B cell (primary cell): Measurements from ENCODE around the gene ZNF534. TPM values are rescaled to one million over a fixed set of nuclear protein-coding genes. Genes with fewer than 3 reads are reported as not detected.

Experiments
- polyA plus RNA-seq: library from polyadenylated mRNA; depleted of rRNA; stranded (reverse); fragments of >200 nt; gene quantifications from 2 replicates; pipeline ENCODE4 v1.2.3, GENCODE V29; 2012
- small RNA-seq: library from RNA; depleted of rRNA; stranded (forward); fragments of <200 nt; gene quantifications from one replicate; pipeline ENCODE3, GENCODE V24; 2012; ENCODE audit warnings: low replicate concordance, low read depth; ENCODE audit not compliant: insufficient read length
- total RNA-seq, 2 donors: library from RNA; stranded (reverse); fragments of 120-200 nt in 1 of 2; gene quantifications; 1 replicate in 1 of 2; 2 replicates in 1 of 2; pipeline versions ENCODE4 v1.2.3 to v1.2.4, GENCODE V29; 2013 to 2022

ZNF534 gene
- total and polyA plus RNA-seq, 2 donors (not counting 1 experiment from before 2014, with no cell fraction given): 0.04 TPM; not detected in 1

Small RNAs within 50 kb of the gene (small RNA-seq; reads per million reads assigned to genes)
- gene AC010332.1: not detected

Other genes starting within 250 kb of the ZNF534 start
- 202 and 227 TPM in 2 replicates for gene PPP2R1A, start 239.1 kb upstream of the ZNF534 start, total RNA-seq
- gene PPP2R1A, start 239.1 kb upstream of the ZNF534 start, polyA plus RNA-seq: 77.8 and 108 TPM in 2 replicates
- 41.1 and 48.3 TPM in 2 replicates for gene ZNF766, start 159.6 kb upstream of the ZNF534 start, total RNA-seq
- 9.9 and 14.0 TPM in 2 replicates for gene ZNF766, start 159.6 kb upstream of the ZNF534 start, polyA plus RNA-seq
- gene ZNF480, start 132.0 kb upstream of the ZNF534 start, total RNA-seq: 21.8 and 24.8 TPM in 2 replicates
- 6.7 and 10.0 TPM in 2 replicates for gene ZNF480, start 132.0 kb upstream of the ZNF534 start, polyA plus RNA-seq
- 3.7 and 3.8 TPM in 2 replicates for gene ZNF610, start 92.9 kb upstream of the ZNF534 start, total RNA-seq
- gene ZNF610, start 92.9 kb upstream of the ZNF534 start, polyA plus RNA-seq: 1.5 and 1.6 TPM in 2 replicates
- gene ZNF880, start 59.2 kb upstream of the ZNF534 start, total RNA-seq: 29.2 and 34.1 TPM in 2 replicates
- gene ZNF880, start 59.2 kb upstream of the ZNF534 start, polyA plus RNA-seq: 35.7 and 40.3 TPM in 2 replicates
- gene ZNF528, start 31.3 kb upstream of the ZNF534 start, total RNA-seq: 69.2 and 71.8 TPM in 2 replicates
- 15.0 and 18.2 TPM in 2 replicates for gene ZNF528, start 31.3 kb upstream of the ZNF534 start, polyA plus RNA-seq
- 3.7 and 5.6 TPM in 2 replicates for gene ZNF578, start 24.4 kb downstream of the ZNF534 start, total RNA-seq
- gene ZNF578, start 24.4 kb downstream of the ZNF534 start, polyA plus RNA-seq: 0.81 and 1.9 TPM in 2 replicates
- gene ZNF808, start 98.5 kb downstream of the ZNF534 start, total RNA-seq: 54.8 and 56.0 TPM in 2 replicates
- 8.8 and 9.7 TPM in 2 replicates for gene ZNF808, start 98.5 kb downstream of the ZNF534 start, polyA plus RNA-seq
- 48.8 and 49.2 TPM in 2 replicates for gene ZNF701, start 141.1 kb downstream of the ZNF534 start, total RNA-seq
- 11.0 and 13.0 TPM in 2 replicates for gene ZNF701, start 141.1 kb downstream of the ZNF534 start, polyA plus RNA-seq
- gene ZNF83, start 209.2 kb downstream of the ZNF534 start, total RNA-seq: 92.3 and 93.3 TPM in 2 replicates
- gene ZNF83, start 209.2 kb downstream of the ZNF534 start, polyA plus RNA-seq: 95.8 and 139 TPM in 2 replicates